ENCODE data around the gene SLC38A6.

GRCh38 chr14:60968099-60968498 lies 12.9 kb upstream of the SLC38A6 start:
- TF ChIP-seq CTCF (IDR thresholded peaks at IDR 0.05) (no peak), POLR2A (IDR thresholded peaks at IDR 0.05) (no peak)

All from right lobe of liver (tissue), 4 donors.